HepG2 (cell line): Measurements from ENCODE around the gene PKD1L1. TPM values are rescaled to one million over a fixed set of nuclear protein-coding genes. Genes with fewer than 3 reads are reported as not detected.
A peak's percentile ranks its signal among the peaks of the same experiment; 100 is the strongest.

Experiments
- CREM ChIP-seq, 2 experiments: sonication (generic) in 1 of 2; formaldehyde crosslinking in 1 of 2; IDR thresholded peaks; 2 replicates each; pipeline versions ENCODE4 v1.4.0 to v1.6.1; 2016 to 2020; ENCODE audit warnings: antibody characterized with exemption in 1 of 2, mild to moderate bottlenecking in 1 of 2, missing genetic modification reagents in 1 of 2
- E2F5 ChIP-seq: sonication (generic); formaldehyde crosslinking; conservative IDR thresholded peaks from 2 replicates; pipeline ENCODE4 v1.4.0; 2020; ENCODE audit warnings: missing genetic modification reagents
- EP300 ChIP-seq, 3 experiments: sonication (generic) in 1 of 3; formaldehyde crosslinking in 1 of 3; IDR thresholded peaks; 2 replicates each; pipeline versions ENCODE4 v1.5.1 to v1.6.1; 2011 to 2020; ENCODE audit warnings: low read depth in 2 of 3, low read length in 2 of 3, borderline replicate concordance in 1 of 3, improper control_type of control experiment in 1 of 3, mild to moderate bottlenecking in 1 of 3, missing genetic modification reagents in 1 of 3, moderate library complexity in 1 of 3
- HDAC2 ChIP-seq: sonication (generic); formaldehyde crosslinking; IDR thresholded peaks from 2 replicates; pipeline ENCODE4 v1.4.0; 2020; ENCODE audit warnings: missing genetic modification reagents
- HHEX ChIP-seq: IDR thresholded peaks from 2 replicates; pipeline ENCODE4 v1.6.1; 2016; ENCODE audit warnings: control low read depth
- MED8 ChIP-seq: sonication (generic); formaldehyde crosslinking; IDR thresholded peaks from 2 replicates; pipeline ENCODE4 v1.8.1; 2023; ENCODE audit warnings: mild to moderate bottlenecking, missing genetic modification reagents; ENCODE audit not compliant: insufficient replicate concordance
- NFKB2 ChIP-seq: sonication (generic); formaldehyde crosslinking; IDR thresholded peaks from 2 replicates; pipeline ENCODE4 v1.4.0; 2020; ENCODE audit warnings: missing genetic modification reagents, borderline replicate concordance
- SNAPC2 ChIP-seq: sonication (generic); formaldehyde crosslinking; IDR thresholded peaks from 2 replicates; pipeline ENCODE4 v1.8.1; 2022; ENCODE audit warnings: mild to moderate bottlenecking, missing genetic modification reagents
- ZBTB10 ChIP-seq: sonication (generic); formaldehyde crosslinking; IDR thresholded peaks from 2 replicates; pipeline ENCODE4 v1.4.0; 2020; ENCODE audit warnings: missing genetic modification reagents, borderline replicate concordance
- ZBTB38 ChIP-seq: sonication (generic); formaldehyde crosslinking; IDR thresholded peaks from 2 replicates; pipeline ENCODE4 v1.5.1; 2020; ENCODE audit warnings: mild to moderate bottlenecking, missing genetic modification reagents
- ZC3H4 ChIP-seq: sonication (generic); formaldehyde crosslinking; IDR thresholded peaks from 2 replicates; pipeline ENCODE4 v1.4.0; 2020; ENCODE audit warnings: missing genetic modification reagents, borderline replicate concordance
- ZNF207 ChIP-seq: fragments of 450-650 bp; IDR thresholded peaks from 2 replicates; pipeline ENCODE4 v1.6.1; 2016; ENCODE audit warnings: antibody characterized with exemption, borderline replicate concordance
- ZNF407 ChIP-seq: sonication (generic); formaldehyde crosslinking; IDR thresholded peaks from one replicate; pipeline ENCODE4 v1.5.1; 2020; ENCODE audit warnings: mild to moderate bottlenecking, missing genetic modification reagents; ENCODE audit errors: not compliant biosample characterization
- ZNF576 ChIP-seq: sonication (generic); formaldehyde crosslinking; IDR thresholded peaks from 2 replicates; pipeline ENCODE4 v1.4.0; 2020; ENCODE audit warnings: mild to moderate bottlenecking, missing genetic modification reagents
- ZNF652 ChIP-seq: IDR thresholded peaks from 2 replicates; pipeline ENCODE4 v1.6.1; 2016; ENCODE audit warnings: low read depth, borderline replicate concordance
- ZNF740 ChIP-seq: sonication (generic); formaldehyde crosslinking; IDR thresholded peaks from 2 replicates; pipeline ENCODE4 v1.4.0; 2020; ENCODE audit warnings: missing genetic modification reagents
- polyA plus RNA-seq, 8 experiments: library from polyadenylated mRNA; depleted of rRNA in 3 of 8; stranded (reverse) in 7 of 8; unstranded in 1 of 8; fragments of >200 nt; fragmentation: Illumina TruSeq in 4 of 8; extraction: Trizol in 4 of 8; gene quantifications; 2 replicates each; pipeline versions ENCODE4 v1.2.1 to v1.2.3, GENCODE V29; 2011 to 2016; ENCODE audit warnings: low read depth in 4 of 8, missing spikeins in 1 of 8, mixed read lengths in 1 of 8; ENCODE audit not compliant: insufficient read depth in 1 of 8
- total RNA-seq, 5 experiments: library from RNA; depleted of rRNA; stranded (reverse); fragments of >200 nt; fragmentation: Illumina TruSeq; extraction: Trizol; gene quantifications; 2 replicates each; pipeline ENCODE4 v1.2.3, GENCODE V29; 2016; ENCODE audit warnings: low read depth in 1 of 5

The PKD1L1 gene
- total and polyA plus RNA-seq, 2 of the 13 experiments (the other 11 are each of a cell fraction or from before 2014, with no cell fraction given) = 0.01 TPM; not detected in 1

GRCh38 chr7:47778153-47778661, 170.1 kb downstream of the PKD1L1 start (continued):
- TF ChIP-seq ZNF207 = no peak
- TF ChIP-seq ZBTB38 (CRISPR knock-in tag) = no peak
- TF ChIP-seq ZNF407 (CRISPR knock-in tag) = no peak
- TF ChIP-seq MED8 (CRISPR knock-in tag) = peak; percentile 51
- TF ChIP-seq ZNF652 = peak; percentile 38; the same call in 1 of the 2 replicates
- peak; percentile 52; the same call in 1 of the 2 replicates for TF ChIP-seq CREM (IDR thresholded peaks at IDR 0.05)
- no peak for TF ChIP-seq CREM (CRISPR knock-in tag; IDR thresholded peaks at IDR 0.05)
- no peak for TF ChIP-seq SNAPC2
- TF ChIP-seq ZNF740 (CRISPR knock-in tag) = no peak
- no peak for TF ChIP-seq ZBTB10 (CRISPR knock-in tag)
- 0 out of 2 replicates have a peak, but pooled peaks have one; percentile 10 for TF ChIP-seq HDAC2
- TF ChIP-seq ZC3H4 = no peak
- no peak for TF ChIP-seq NFKB2 (CRISPR knock-in tag)
- TF ChIP-seq EP300 (IDR thresholded peaks at IDR 0.05; ENCODE audit: low read depth in 2 of 2, low read length in 2 of 2) = 0 out of 4 replicates have a peak, but pooled peaks of 1 of the 2 experiments have one; percentile 48
- no peak for TF ChIP-seq EP300 (CRISPR knock-in tag; IDR thresholded peaks at IDR 0.05; ENCODE audit: borderline replicate concordance)
- no peak for TF ChIP-seq ZNF576
- no peak for TF ChIP-seq HHEX (CRISPR knock-in tag)
- no peak for TF ChIP-seq E2F5
